GM23338 (cell line): ENCODE data around the gene ERMP1.

Experiments
- CTCF ChIP-seq, 2 experiments: fragments of 200-600 bp in 1 of 2; sonication (generic) in 1 of 2; conservative IDR thresholded peaks; 2 replicates each; pipeline versions ENCODE4 v1.5.1 to v1.6.1; 2016 to 2017; ENCODE audit warnings: antibody characterized with exemption in 2 of 2, low read depth in 2 of 2, mild to moderate bottlenecking in 2 of 2, moderate library complexity in 1 of 2
- STAT1 ChIP-seq: IDR thresholded peaks from one replicate; pipeline ENCODE4 v1.6.1; 2016; ENCODE audit warnings: antibody characterized with exemption; ENCODE audit not compliant: unreplicated experiment
- TF ChIP-seq, protein P1 (sequence below): IDR thresholded peaks from one replicate; pipeline ENCODE4 v1.6.1; 2018; ENCODE audit warnings: antibody characterized with exemption; ENCODE audit not compliant: unreplicated experiment

- TF ChIP-seq CTCF (conservative IDR thresholded peaks at IDR 0.05; ENCODE audit: low read depth in 2 of 2) (no peak), STAT1 (no peak)
- TF ChIP-seq, protein P1, sequence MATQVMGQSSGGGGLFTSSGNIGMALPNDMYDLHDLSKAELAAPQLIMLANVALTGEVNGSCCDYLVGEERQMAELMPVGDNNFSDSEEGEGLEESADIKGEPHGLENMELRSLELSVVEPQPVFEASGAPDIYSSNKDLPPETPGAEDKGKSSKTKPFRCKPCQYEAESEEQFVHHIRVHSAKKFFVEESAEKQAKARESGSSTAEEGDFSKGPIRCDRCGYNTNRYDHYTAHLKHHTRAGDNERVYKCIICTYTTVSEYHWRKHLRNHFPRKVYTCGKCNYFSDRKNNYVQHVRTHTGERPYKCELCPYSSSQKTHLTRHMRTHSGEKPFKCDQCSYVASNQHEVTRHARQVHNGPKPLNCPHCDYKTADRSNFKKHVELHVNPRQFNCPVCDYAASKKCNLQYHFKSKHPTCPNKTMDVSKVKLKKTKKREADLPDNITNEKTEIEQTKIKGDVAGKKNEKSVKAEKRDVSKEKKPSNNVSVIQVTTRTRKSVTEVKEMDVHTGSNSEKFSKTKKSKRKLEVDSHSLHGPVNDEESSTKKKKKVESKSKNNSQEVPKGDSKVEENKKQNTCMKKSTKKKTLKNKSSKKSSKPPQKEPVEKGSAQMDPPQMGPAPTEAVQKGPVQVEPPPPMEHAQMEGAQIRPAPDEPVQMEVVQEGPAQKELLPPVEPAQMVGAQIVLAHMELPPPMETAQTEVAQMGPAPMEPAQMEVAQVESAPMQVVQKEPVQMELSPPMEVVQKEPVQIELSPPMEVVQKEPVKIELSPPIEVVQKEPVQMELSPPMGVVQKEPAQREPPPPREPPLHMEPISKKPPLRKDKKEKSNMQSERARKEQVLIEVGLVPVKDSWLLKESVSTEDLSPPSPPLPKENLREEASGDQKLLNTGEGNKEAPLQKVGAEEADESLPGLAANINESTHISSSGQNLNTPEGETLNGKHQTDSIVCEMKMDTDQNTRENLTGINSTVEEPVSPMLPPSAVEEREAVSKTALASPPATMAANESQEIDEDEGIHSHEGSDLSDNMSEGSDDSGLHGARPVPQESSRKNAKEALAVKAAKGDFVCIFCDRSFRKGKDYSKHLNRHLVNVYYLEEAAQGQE, result no peak
Observed at GRCh38 chr9:5787220-5787619, 45.7 kb downstream of the ERMP1 start.
